SK-N-SH (cell line): ENCODE data around the gene NPDC1. TPM values are rescaled to one million over a fixed set of nuclear protein-coding genes. Genes with fewer than 3 reads are reported as not detected.

Source experiments
- CTCF ChIA-PET: fragments of 300-600, 350-600 bp; formaldehyde crosslinking; extraction: SDS; loops from one replicate; lab custom pipeline; 2021; lab: Yijun Ruan, JAX
- POLR2A ChIA-PET: fragments of 350-600 bp; sonication (Branson Sonifier 250); formaldehyde crosslinking; extraction: SDS; loops from one replicate; lab custom pipeline; 2020; ENCODE audit warnings: antibody characterized with exemption, inconsistent platforms; lab: Yijun Ruan, JAX
- DNase-seq: peaks from one replicate; pipeline ENCODE4 v3.0.0; 2012
- H2AFZ ChIP-seq: fragments of 200-600 bp; sonication (generic); 2 replicates; pipeline ENCODE4 v1.8.1; 2016; ENCODE audit warnings: antibody characterized with exemption, mild to moderate bottlenecking, low read depth
- H3F3A ChIP-seq: fragments of 200-600 bp; sonication (generic); replicated peaks from 2 replicates; pipeline ENCODE3; 2016; ENCODE audit warnings: antibody characterized with exemption, mild to moderate bottlenecking; ENCODE audit not compliant: insufficient read depth
- H3K27ac ChIP-seq, 2 experiments: fragments of 200-500 bp in 1 of 2; fragments of 200-600 bp in 1 of 2; sonication (Bioruptor generic) in 1 of 2; sonication (generic), shearing (Covaris generic) in 1 of 2; 2 replicates each; pipeline versions ENCODE4 v1.5.1 to v1.6.1; 2014 to 2016; ENCODE audit warnings: low read depth in 2 of 2, inconsistent platforms in 1 of 2, low read length in 1 of 2, mild to moderate bottlenecking in 1 of 2, mixed read lengths in 1 of 2
- H3K27me3 ChIP-seq: fragments of 200-600 bp; sonication (generic), shearing (Covaris generic); 2 replicates; pipeline ENCODE4 v1.6.1; 2016; ENCODE audit warnings: mixed run types; ENCODE audit not compliant: insufficient read depth
- H3K36me3 ChIP-seq, 2 experiments: fragments of 200-500 bp in 1 of 2; fragments of 200-600 bp in 1 of 2; sonication (Bioruptor generic) in 1 of 2; sonication (generic) in 1 of 2; replicated peaks in 1 of 2; 2 replicates each; pipeline versions ENCODE3 to v1.5.1; 2014 to 2016; ENCODE audit warnings: low read length in 1 of 2, mild to moderate bottlenecking in 1 of 2; ENCODE audit not compliant: insufficient read depth in 2 of 2, control insufficient read depth in 1 of 2
- H3K4me1 ChIP-seq, 2 experiments: fragments of 200-500 bp in 1 of 2; fragments of 200-600 bp in 1 of 2; sonication (Bioruptor generic) in 1 of 2; sonication (generic), shearing (Covaris generic) in 1 of 2; 2 replicates each; pipeline versions ENCODE4 v1.5.1 to v1.6.1; 2014 to 2016; ENCODE audit warnings: low read depth in 1 of 2, low read length in 1 of 2, mixed run types in 1 of 2; ENCODE audit not compliant: insufficient read depth in 2 of 2, control insufficient read depth in 1 of 2
- H3K4me2 ChIP-seq: fragments of 200-600 bp; sonication (generic), shearing (Covaris generic); 2 replicates; pipeline ENCODE4 v1.6.1; 2017; ENCODE audit warnings: mixed run types
- H3K4me3 ChIP-seq, 2 experiments: fragments of 200-500 bp in 1 of 2; fragments of 200-600 bp in 1 of 2; sonication (Bioruptor generic) in 1 of 2; sonication (generic), shearing (Covaris generic) in 1 of 2; 2 replicates each; pipeline versions ENCODE4 v1.5.1 to v1.8.1; 2014 to 2016; ENCODE audit warnings: low read depth in 2 of 2, inconsistent platforms in 1 of 2, low read length in 1 of 2, mild to moderate bottlenecking in 1 of 2, mixed read lengths in 1 of 2, moderate library complexity in 1 of 2
- H3K79me2 ChIP-seq: fragments of 200-600 bp; sonication (generic); 2 replicates; pipeline ENCODE4 v1.8.1; 2017; ENCODE audit warnings: mild to moderate bottlenecking; ENCODE audit not compliant: insufficient read depth
- H3K9ac ChIP-seq: fragments of 200-600 bp; sonication (generic); 2 replicates; pipeline ENCODE4 v1.6.1; 2017; ENCODE audit warnings: mixed run types
- H3K9me2 ChIP-seq: fragments of 200-600 bp; sonication (generic); 2 replicates; pipeline ENCODE4 v1.6.1; 2017; ENCODE audit warnings: mixed run types
- H3K9me3 ChIP-seq: fragments of 200-600 bp; sonication (generic); 2 replicates; pipeline ENCODE4 v1.6.1; 2017; ENCODE audit warnings: mixed run types, mild to moderate bottlenecking, moderate library complexity
- H4K20me1 ChIP-seq: fragments of 200-600 bp; sonication (generic); 2 replicates; pipeline ENCODE4 v1.6.1; 2017; ENCODE audit warnings: mild to moderate bottlenecking, mixed run types; ENCODE audit not compliant: insufficient read depth
- CHD2 ChIP-seq: fragments of 150-350 bp; IDR thresholded peaks from 2 replicates; pipeline ENCODE4 v1.6.1; 2018; ENCODE audit warnings: low read length; ENCODE audit not compliant: partially characterized antibody
- ELF1 ChIP-seq: IDR thresholded peaks from 2 replicates; pipeline ENCODE4 v1.4.0; 2012
- EP300 ChIP-seq, 2 experiments: IDR thresholded peaks; 2 replicates each; pipeline versions ENCODE4 v1.4.0 to v1.6.1; 2012; ENCODE audit warnings: borderline replicate concordance in 1 of 2, low read depth in 1 of 2, low read length in 1 of 2
- EZH2phosphoT487 ChIP-seq: fragments of 200-600 bp; sonication (generic); IDR thresholded peaks from 2 replicates; pipeline ENCODE4 v1.6.1; 2017; ENCODE audit warnings: low read depth, mixed run types, mild to moderate bottlenecking, antibody characterized with exemption, moderate library complexity, borderline replicate concordance
- FOSL2 ChIP-seq: IDR thresholded peaks from 2 replicates; pipeline ENCODE4 v1.4.0; 2012; ENCODE audit warnings: low read depth, mild to moderate bottlenecking, moderate library complexity, borderline replicate concordance
- FOXJ3 ChIP-seq: sonication (generic); formaldehyde crosslinking; IDR thresholded peaks from 2 replicates; pipeline ENCODE4 v1.5.1; 2020; ENCODE audit warnings: mild to moderate bottlenecking, missing genetic modification reagents
- GATA2 ChIP-seq: sonication (generic); formaldehyde crosslinking; IDR thresholded peaks from 2 replicates; pipeline ENCODE4 v1.5.0; 2020; ENCODE audit warnings: mild to moderate bottlenecking, missing genetic modification reagents
- MEF2A ChIP-seq: IDR thresholded peaks from 2 replicates; pipeline ENCODE4 v1.4.0; 2012; ENCODE audit warnings: low read depth, borderline replicate concordance
- MXI1 ChIP-seq: IDR thresholded peaks from 2 replicates; pipeline ENCODE4 v1.6.1; 2012; ENCODE audit warnings: mild to moderate bottlenecking, low read depth, low read length, improper control_type of control experiment
- NFIC ChIP-seq: IDR thresholded peaks from 2 replicates; pipeline ENCODE4 v1.4.0; 2012; ENCODE audit warnings: borderline replicate concordance
- NRF1 ChIP-seq: IDR thresholded peaks from 2 replicates; pipeline ENCODE4 v1.6.1; 2012; ENCODE audit warnings: low read depth, mild to moderate bottlenecking, low read length
- POLR2AphosphoS5 ChIP-seq: IDR thresholded peaks from 2 replicates; pipeline ENCODE4 v1.6.1; 2012; ENCODE audit warnings: low read depth, low read length
- RCOR1 ChIP-seq: fragments of 150-350 bp; IDR thresholded peaks from 2 replicates; pipeline ENCODE4 v1.6.1; 2017; ENCODE audit warnings: antibody characterized with exemption, low read length
- RXRA ChIP-seq: IDR thresholded peaks from 2 replicates; pipeline ENCODE4 v1.4.0; 2012; ENCODE audit warnings: low read depth, mild to moderate bottlenecking, borderline replicate concordance
- SIN3A ChIP-seq: IDR thresholded peaks from 2 replicates; pipeline ENCODE4 v1.6.1; 2012; ENCODE audit warnings: low read depth, mild to moderate bottlenecking, low read length, moderate library complexity, borderline replicate concordance
- SMC3 ChIP-seq: IDR thresholded peaks from 2 replicates; pipeline ENCODE4 v1.6.1; 2012; ENCODE audit warnings: low read depth, low read length, improper control_type of control experiment
- TCF12 ChIP-seq: IDR thresholded peaks from 2 replicates; pipeline ENCODE4 v1.4.0; 2012
- TEAD4 ChIP-seq: IDR thresholded peaks from 2 replicates; pipeline ENCODE4 v1.4.0; 2012; ENCODE audit warnings: mild to moderate bottlenecking, borderline replicate concordance; ENCODE audit not compliant: insufficient read depth
- WGBS: methylation state at CpG from one replicate; pipeline ENCODE4 v1.1.6; 2017; ENCODE audit warnings: low lambda C conversion rate; 5-methylcytosine and 5-hydroxymethylcytosine counted together
- polyA plus RNA-seq, 3 experiments: library from polyadenylated mRNA; depleted of rRNA; stranded (reverse); fragments of >200 nt; gene quantifications; 2 replicates each; pipeline ENCODE4 v1.2.3, GENCODE V29; 2012
- TF ChIP-seq, protein P1 (sequence below): IDR thresholded peaks from 2 replicates; pipeline ENCODE4 v1.4.0; 2012; ENCODE audit warnings: low read depth, borderline replicate concordance
- TF ChIP-seq, protein P2 (sequence below): fragments of 150-350 bp; IDR thresholded peaks from 2 replicates; pipeline ENCODE4 v1.6.1; 2017; ENCODE audit warnings: antibody characterized with exemption, low read length, low read depth, borderline replicate concordance
- TF ChIP-seq, protein P3 (sequence below): IDR thresholded peaks from 2 replicates; pipeline ENCODE4 v1.4.0; 2012; ENCODE audit warnings: low read depth, borderline replicate concordance
- TF ChIP-seq, protein P4 (sequence below): IDR thresholded peaks from 2 replicates; pipeline ENCODE4 v1.6.1; 2012; ENCODE audit warnings: mild to moderate bottlenecking, low read depth, low read length, moderate library complexity
- TF ChIP-seq, protein P5 (sequence below): IDR thresholded peaks from 2 replicates; pipeline ENCODE4 v1.4.0; 2012; ENCODE audit warnings: low read depth

NPDC1 gene
- polyA plus RNA-seq, 1 of the 3 experiments (the other 2 are of a cell fraction), result 48.1 TPM

DNA sequence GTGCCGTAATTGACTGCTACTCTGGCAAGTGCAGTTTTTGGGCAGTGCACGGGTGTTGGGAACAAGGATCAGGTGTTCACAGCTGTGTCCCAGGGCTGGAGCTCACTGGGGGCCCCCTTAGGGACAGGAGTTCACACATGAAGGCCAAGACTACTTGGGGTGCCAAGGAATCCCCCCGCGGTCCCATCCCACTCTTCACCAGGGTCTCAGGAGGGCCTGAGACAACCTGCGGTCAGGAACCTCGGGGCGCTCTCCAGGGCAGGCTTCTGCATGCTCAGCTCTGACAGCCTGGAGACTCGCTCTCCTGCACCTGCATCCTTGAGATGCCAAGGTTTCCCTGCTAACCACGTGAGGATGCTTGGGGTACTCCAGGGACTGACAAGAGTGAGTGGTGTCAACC is 38.5 kb upstream of the NPDC1 start (continued):
- TF ChIP-seq, protein P1, sequence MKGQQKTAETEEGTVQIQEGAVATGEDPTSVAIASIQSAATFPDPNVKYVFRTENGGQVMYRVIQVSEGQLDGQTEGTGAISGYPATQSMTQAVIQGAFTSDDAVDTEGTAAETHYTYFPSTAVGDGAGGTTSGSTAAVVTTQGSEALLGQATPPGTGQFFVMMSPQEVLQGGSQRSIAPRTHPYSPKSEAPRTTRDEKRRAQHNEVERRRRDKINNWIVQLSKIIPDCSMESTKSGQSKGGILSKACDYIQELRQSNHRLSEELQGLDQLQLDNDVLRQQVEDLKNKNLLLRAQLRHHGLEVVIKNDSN, result no peak
- TF ChIP-seq RXRA (no peak), GATA2 (no peak), EP300 (IDR thresholded peaks at IDR 0.05; ENCODE audit: borderline replicate concordance in 1 of 2, low read depth in 1 of 2, low read length in 1 of 2) (no peak), CHD2 (no peak), TEAD4 (no peak), RCOR1 (no peak)
- TF ChIP-seq, protein P2, sequence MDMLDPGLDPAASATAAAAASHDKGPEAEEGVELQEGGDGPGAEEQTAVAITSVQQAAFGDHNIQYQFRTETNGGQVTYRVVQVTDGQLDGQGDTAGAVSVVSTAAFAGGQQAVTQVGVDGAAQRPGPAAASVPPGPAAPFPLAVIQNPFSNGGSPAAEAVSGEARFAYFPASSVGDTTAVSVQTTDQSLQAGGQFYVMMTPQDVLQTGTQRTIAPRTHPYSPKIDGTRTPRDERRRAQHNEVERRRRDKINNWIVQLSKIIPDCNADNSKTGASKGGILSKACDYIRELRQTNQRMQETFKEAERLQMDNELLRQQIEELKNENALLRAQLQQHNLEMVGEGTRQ, result no peak
- TF ChIP-seq, protein P3, sequence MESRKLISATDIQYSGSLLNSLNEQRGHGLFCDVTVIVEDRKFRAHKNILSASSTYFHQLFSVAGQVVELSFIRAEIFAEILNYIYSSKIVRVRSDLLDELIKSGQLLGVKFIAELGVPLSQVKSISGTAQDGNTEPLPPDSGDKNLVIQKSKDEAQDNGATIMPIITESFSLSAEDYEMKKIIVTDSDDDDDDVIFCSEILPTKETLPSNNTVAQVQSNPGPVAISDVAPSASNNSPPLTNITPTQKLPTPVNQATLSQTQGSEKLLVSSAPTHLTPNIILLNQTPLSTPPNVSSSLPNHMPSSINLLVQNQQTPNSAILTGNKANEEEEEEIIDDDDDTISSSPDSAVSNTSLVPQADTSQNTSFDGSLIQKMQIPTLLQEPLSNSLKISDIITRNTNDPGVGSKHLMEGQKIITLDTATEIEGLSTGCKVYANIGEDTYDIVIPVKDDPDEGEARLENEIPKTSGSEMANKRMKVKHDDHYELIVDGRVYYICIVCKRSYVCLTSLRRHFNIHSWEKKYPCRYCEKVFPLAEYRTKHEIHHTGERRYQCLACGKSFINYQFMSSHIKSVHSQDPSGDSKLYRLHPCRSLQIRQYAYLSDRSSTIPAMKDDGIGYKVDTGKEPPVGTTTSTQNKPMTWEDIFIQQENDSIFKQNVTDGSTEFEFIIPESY, result no peak
- TF ChIP-seq, all 33 proteins: peak for 0

DNA sequence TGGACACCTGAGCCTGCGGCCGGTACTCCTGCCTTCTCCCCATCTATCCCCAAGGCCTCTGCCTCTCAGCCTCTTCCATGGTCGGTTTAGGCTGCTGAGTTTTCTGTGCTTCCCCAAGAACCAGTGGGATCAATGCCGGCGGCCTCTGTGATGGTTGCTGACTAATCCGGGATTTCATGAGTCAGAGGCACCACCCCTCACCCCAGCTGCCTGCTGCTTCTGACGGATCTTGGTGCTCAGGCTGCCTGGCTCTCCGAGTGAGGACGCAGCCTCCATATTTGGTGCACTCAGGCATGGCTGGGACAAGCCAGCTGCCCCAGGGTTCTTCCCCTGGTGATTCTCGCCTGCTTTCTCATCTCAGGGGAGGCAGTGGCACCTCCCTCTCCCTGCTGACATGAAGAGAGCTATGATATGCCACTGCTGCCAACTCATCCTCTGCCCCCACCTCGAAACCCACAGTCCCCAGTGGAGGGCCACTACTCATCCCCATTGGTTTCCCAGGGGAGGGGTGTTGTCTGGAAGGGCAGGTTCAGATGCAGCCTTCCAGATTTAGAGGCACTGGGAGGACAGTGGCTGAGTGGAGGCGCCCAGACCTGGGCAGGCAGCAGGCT is 37.5 kb upstream of the NPDC1 start:
- Histone ChIP-seq H3K79me2 (peaks cover 12% of the 10 kb centered on the region; the same call in 1 of the 2 replicates), H3K27me3 (no peaks in the 10 kb centered on the region), H3K9me3 (no peaks in the 10 kb centered on the region), H3K4me2 (peak overlapping the region; percentile 74), H3K9me2 (no peaks in the 10 kb centered on the region), H3K9ac (peak overlapping the region; percentile 49; the same call in 1 of the 2 replicates), H3K4me1 (peaks cover 13 to 21% of the 10 kb centered on the region in 2 experiments), H3K36me3 (peaks cover 3 to 9% of the 10 kb centered on the region in 2 experiments), H3K27ac (peak overlapping the region in 1 of 2 experiments; percentile 85; a peak in 3 of 4 replicates), H2AFZ (peak overlapping the region; percentile 64), H3K4me3 (no peak overlapping the region), H4K20me1 (no peaks in the 10 kb centered on the region), H3F3A (peaks cover 18% of the 10 kb centered on the region)
- POLR2A ChIA-PET, result interaction anchor here (0.9 kb wide), 1 partner anchor 157 kb away, joined by 3 read pairs; no protein-coding TSS in a partner anchor
- CTCF ChIA-PET, result interaction anchor here (0.7 to 2.4 kb wide), 3 partner anchors 16 to 49 kb away, joined by 3 to 11 read pairs (median 4); no protein-coding TSS in a partner anchor
- WGBS, result 14% methylated on average over 7 of the region's 12 CpGs
- no peak for DNase-seq
- TF ChIP-seq, protein P4, sequence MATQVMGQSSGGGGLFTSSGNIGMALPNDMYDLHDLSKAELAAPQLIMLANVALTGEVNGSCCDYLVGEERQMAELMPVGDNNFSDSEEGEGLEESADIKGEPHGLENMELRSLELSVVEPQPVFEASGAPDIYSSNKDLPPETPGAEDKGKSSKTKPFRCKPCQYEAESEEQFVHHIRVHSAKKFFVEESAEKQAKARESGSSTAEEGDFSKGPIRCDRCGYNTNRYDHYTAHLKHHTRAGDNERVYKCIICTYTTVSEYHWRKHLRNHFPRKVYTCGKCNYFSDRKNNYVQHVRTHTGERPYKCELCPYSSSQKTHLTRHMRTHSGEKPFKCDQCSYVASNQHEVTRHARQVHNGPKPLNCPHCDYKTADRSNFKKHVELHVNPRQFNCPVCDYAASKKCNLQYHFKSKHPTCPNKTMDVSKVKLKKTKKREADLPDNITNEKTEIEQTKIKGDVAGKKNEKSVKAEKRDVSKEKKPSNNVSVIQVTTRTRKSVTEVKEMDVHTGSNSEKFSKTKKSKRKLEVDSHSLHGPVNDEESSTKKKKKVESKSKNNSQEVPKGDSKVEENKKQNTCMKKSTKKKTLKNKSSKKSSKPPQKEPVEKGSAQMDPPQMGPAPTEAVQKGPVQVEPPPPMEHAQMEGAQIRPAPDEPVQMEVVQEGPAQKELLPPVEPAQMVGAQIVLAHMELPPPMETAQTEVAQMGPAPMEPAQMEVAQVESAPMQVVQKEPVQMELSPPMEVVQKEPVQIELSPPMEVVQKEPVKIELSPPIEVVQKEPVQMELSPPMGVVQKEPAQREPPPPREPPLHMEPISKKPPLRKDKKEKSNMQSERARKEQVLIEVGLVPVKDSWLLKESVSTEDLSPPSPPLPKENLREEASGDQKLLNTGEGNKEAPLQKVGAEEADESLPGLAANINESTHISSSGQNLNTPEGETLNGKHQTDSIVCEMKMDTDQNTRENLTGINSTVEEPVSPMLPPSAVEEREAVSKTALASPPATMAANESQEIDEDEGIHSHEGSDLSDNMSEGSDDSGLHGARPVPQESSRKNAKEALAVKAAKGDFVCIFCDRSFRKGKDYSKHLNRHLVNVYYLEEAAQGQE, result no peak
- TF ChIP-seq GATA2 (no peak), FOXJ3 (CRISPR knock-in tag) (no peak), TCF12 (peak; percentile 55; the same call in 1 of the 2 replicates), TEAD4 (no peak), ELF1 (no peak), POLR2AphosphoS5 (peak; percentile 65; the same call in 1 of the 2 replicates), MEF2A (no peak), NRF1 (no peak), RCOR1 (no peak), EZH2phosphoT487 (no peak), MXI1 (no peak), SMC3 (no peak), EP300 (IDR thresholded peaks at IDR 0.05; ENCODE audit: borderline replicate concordance in 1 of 2, low read depth in 1 of 2, low read length in 1 of 2) (peak in 1 of 2 experiments; percentile 61; a peak in 1 of 4 replicates), NFIC (peak; percentile 33; the same call in 1 of the 2 replicates), FOSL2 (peak; percentile 95), SIN3A (peak; percentile 65; the same call in 1 of the 2 replicates)
- TF ChIP-seq, protein P5, sequence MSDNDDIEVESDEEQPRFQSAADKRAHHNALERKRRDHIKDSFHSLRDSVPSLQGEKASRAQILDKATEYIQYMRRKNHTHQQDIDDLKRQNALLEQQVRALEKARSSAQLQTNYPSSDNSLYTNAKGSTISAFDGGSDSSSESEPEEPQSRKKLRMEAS, result peak; percentile 89
